Activated effector memory CD4-positive, alpha-beta T cell treated with anti-CD3 and anti-CD28 coated beads, Interleukin-2, amount 50 U/mL, for 16 hours (primary cell): ENCODE data around the gene PARP2.
"Not testable (repeated sequence)": the region's sequence is repeated elsewhere in the genome, so short reads cannot be mapped to it uniquely, and the experiment has no call there.

Source experiments
- DNase-seq: peaks from one replicate; pipeline ENCODE4 v3.0.0-alpha.2; 2020

PARP2 gene

GRCh38 chr14:20343092-20343861 lies at the start of gene PARP2:
Gene PARP2, plus strand, starts transcription at chr14:20343635. Its CDS starts 7 bp downstream, at chr14:20343642.
- DNase-seq, result peak; percentile 96

- DNase-seq, result no peak
Observed at GRCh38 chr14:20294636-20295035, 48.8 kb upstream of the PARP2 start.

- no peak for DNase-seq
Observed at GRCh38 chr14:20295067-20295466, 48.4 kb upstream of the PARP2 start.

GRCh38 chr14:20302042-20302755 lies 41.2 kb upstream of the PARP2 start:
- DNase-seq, result no peak

- DNase-seq, result peak; percentile 97
Observed at GRCh38 chr14:20305265-20306078, 38.0 kb upstream of the PARP2 start, which contains the start of gene TTC5. Gene TTC5, minus strand, starts transcription at chr14:20305951. Its CDS starts 14 bp downstream, at chr14:20305937.

GRCh38 chr14:20306079-20306423 lies 37.4 kb upstream of the PARP2 start:
- no peak for DNase-seq

GRCh38 chr14:20314026-20314425 lies 29.4 kb upstream of the PARP2 start:
- no peak for DNase-seq

GRCh38 chr14:20317720-20318119 lies 25.7 kb upstream of the PARP2 start:
- no peak for DNase-seq

- DNase-seq, result no peak
Observed at GRCh38 chr14:20327005-20327869, 16.2 kb upstream of the PARP2 start.

- no peak for DNase-seq
Observed at GRCh38 chr14:20328705-20329104, 14.7 kb upstream of the PARP2 start.

GRCh38 chr14:20329355-20329754 lies 14.1 kb upstream of the PARP2 start:
- no peak for DNase-seq

- DNase-seq, result no peak
Observed at GRCh38 chr14:20331053-20331613, 12.3 kb upstream of the PARP2 start.

- DNase-seq, result no peak
Observed at GRCh38 chr14:20332431-20332787, 11.0 kb upstream of the PARP2 start.

GRCh38 chr14:20332788-20333493 lies 10.5 kb upstream of the PARP2 start, which contains the start of gene CCNB1IP1:
Gene CCNB1IP1, minus strand, starts transcription at chr14:20333279. Its CDS starts 16,756 bp downstream, at chr14:20316523.
- DNase-seq, result peak; percentile 74

- no peak for DNase-seq
Observed at GRCh38 chr14:20333494-20333841, 10.0 kb upstream of the PARP2 start.

- no peak for DNase-seq
Observed at GRCh38 chr14:20334017-20334416, 9.4 kb upstream of the PARP2 start.

- DNase-seq, result not testable (repeated sequence)
Observed at GRCh38 chr14:20341032-20341431, 2.4 kb upstream of the PARP2 start.

- no peak for DNase-seq
Observed at GRCh38 chr14:20341646-20342045, 1.8 kb upstream of the PARP2 start.

GRCh38 chr14:20343862-20344220 lies 406 bp downstream of the PARP2 start:
- no peak for DNase-seq

GRCh38 chr14:20345366-20345765 lies 1.9 kb downstream of the PARP2 start:
- DNase-seq, result no peak

GRCh38 chr14:20346713-20347112 lies 3.3 kb downstream of the PARP2 start:
- DNase-seq, result no peak

GRCh38 chr14:20347747-20348146 lies 4.3 kb downstream of the PARP2 start:
- DNase-seq, result no peak
